Panc1 (cell line): Measurements from ENCODE around the gene WHRN.

Experiments
- CTCF ChIP-seq: fragments of 450-650 bp; IDR thresholded peaks from 2 replicates; pipeline ENCODE4 v1.5.1; 2017; ENCODE audit warnings: mild to moderate bottlenecking
- POLR2AphosphoS5 ChIP-seq: IDR thresholded peaks from 2 replicates; pipeline ENCODE4 v1.6.1; 2012; ENCODE audit warnings: mild to moderate bottlenecking, low read depth, low read length, moderate library complexity
- TF ChIP-seq, protein P1 (sequence below), 2 experiments: IDR thresholded peaks; 2 replicates each; pipeline ENCODE4 v1.6.1; 2011 to 2012; ENCODE audit warnings: low read depth in 2 of 2, control low read depth in 1 of 2, low read length in 1 of 2, mild to moderate bottlenecking in 1 of 2, moderate library complexity in 1 of 2; ENCODE audit not compliant: insufficient read depth in 1 of 2

DNA sequence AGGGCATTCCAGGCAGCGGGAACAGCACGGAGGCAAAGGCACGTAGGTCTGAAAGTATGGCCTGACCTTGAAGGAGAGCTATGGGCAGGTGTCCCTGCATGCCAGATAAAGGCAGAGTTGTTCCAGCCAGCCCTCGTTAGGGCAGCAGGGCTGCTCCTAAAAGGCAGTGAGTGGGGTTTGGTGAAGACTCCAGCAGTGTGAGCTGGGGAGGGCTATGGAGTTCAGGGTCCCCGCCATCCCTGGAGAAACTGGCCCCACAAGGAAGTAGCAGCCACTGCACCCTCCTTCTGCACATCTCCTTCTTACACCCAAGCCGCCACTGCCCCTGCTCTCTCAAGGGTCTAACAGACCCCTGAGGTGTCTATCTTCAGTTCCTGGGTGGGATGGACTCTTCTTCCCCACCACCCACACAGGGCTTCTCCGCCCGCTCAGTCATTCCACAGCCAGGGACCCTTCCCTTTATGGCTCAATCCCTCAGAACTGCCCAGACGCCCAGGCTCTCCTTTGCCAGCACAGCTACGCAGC, 118.8 kb downstream of the WHRN start:
- no peak for TF ChIP-seq CTCF
- TF ChIP-seq POLR2AphosphoS5 = no peak
- TF ChIP-seq, protein P1, sequence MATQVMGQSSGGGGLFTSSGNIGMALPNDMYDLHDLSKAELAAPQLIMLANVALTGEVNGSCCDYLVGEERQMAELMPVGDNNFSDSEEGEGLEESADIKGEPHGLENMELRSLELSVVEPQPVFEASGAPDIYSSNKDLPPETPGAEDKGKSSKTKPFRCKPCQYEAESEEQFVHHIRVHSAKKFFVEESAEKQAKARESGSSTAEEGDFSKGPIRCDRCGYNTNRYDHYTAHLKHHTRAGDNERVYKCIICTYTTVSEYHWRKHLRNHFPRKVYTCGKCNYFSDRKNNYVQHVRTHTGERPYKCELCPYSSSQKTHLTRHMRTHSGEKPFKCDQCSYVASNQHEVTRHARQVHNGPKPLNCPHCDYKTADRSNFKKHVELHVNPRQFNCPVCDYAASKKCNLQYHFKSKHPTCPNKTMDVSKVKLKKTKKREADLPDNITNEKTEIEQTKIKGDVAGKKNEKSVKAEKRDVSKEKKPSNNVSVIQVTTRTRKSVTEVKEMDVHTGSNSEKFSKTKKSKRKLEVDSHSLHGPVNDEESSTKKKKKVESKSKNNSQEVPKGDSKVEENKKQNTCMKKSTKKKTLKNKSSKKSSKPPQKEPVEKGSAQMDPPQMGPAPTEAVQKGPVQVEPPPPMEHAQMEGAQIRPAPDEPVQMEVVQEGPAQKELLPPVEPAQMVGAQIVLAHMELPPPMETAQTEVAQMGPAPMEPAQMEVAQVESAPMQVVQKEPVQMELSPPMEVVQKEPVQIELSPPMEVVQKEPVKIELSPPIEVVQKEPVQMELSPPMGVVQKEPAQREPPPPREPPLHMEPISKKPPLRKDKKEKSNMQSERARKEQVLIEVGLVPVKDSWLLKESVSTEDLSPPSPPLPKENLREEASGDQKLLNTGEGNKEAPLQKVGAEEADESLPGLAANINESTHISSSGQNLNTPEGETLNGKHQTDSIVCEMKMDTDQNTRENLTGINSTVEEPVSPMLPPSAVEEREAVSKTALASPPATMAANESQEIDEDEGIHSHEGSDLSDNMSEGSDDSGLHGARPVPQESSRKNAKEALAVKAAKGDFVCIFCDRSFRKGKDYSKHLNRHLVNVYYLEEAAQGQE (IDR thresholded peaks at IDR 0.05; ENCODE audit: insufficient read depth in 1 of 2, low read depth in 2 of 2, low read length in 1 of 2) = no peak
